ENCODE results near the gene E2F6. TPM values are rescaled to one million over a fixed set of nuclear protein-coding genes. Genes with fewer than 3 reads are reported as not detected.

The E2F6 gene
- total and polyA plus RNA-seq, 2 of the 13 experiments (the other 11 are each of a cell fraction or from before 2014, with no cell fraction given): 27.3 to 36.0 TPM

DNA sequence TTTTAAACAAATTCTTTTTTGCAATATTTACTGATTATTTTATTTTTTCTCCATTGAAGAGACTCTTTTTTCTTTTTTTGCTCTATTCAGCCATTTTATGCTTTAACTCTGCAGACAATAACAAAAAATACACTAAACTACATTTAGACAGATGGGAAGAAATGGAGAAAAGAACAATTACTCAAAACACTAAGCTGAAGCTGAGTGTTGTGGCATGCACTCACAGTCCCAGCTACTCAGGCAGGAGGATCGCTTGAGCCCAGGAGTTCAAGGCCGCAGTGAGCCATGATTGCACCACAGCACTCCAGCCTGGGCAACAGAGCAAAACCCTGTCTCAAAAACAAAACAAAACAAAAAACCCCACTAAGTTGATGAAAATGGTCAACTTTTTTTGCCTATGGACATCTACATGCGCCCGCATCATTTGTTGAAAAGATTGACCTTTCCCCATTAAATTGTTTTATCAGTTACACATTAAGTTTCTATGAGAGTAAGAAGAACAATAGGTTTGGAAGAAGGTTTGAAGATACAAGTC lies 43.0 kb downstream of the E2F6 start (continued):
- TF ChIP-seq, protein P1, sequence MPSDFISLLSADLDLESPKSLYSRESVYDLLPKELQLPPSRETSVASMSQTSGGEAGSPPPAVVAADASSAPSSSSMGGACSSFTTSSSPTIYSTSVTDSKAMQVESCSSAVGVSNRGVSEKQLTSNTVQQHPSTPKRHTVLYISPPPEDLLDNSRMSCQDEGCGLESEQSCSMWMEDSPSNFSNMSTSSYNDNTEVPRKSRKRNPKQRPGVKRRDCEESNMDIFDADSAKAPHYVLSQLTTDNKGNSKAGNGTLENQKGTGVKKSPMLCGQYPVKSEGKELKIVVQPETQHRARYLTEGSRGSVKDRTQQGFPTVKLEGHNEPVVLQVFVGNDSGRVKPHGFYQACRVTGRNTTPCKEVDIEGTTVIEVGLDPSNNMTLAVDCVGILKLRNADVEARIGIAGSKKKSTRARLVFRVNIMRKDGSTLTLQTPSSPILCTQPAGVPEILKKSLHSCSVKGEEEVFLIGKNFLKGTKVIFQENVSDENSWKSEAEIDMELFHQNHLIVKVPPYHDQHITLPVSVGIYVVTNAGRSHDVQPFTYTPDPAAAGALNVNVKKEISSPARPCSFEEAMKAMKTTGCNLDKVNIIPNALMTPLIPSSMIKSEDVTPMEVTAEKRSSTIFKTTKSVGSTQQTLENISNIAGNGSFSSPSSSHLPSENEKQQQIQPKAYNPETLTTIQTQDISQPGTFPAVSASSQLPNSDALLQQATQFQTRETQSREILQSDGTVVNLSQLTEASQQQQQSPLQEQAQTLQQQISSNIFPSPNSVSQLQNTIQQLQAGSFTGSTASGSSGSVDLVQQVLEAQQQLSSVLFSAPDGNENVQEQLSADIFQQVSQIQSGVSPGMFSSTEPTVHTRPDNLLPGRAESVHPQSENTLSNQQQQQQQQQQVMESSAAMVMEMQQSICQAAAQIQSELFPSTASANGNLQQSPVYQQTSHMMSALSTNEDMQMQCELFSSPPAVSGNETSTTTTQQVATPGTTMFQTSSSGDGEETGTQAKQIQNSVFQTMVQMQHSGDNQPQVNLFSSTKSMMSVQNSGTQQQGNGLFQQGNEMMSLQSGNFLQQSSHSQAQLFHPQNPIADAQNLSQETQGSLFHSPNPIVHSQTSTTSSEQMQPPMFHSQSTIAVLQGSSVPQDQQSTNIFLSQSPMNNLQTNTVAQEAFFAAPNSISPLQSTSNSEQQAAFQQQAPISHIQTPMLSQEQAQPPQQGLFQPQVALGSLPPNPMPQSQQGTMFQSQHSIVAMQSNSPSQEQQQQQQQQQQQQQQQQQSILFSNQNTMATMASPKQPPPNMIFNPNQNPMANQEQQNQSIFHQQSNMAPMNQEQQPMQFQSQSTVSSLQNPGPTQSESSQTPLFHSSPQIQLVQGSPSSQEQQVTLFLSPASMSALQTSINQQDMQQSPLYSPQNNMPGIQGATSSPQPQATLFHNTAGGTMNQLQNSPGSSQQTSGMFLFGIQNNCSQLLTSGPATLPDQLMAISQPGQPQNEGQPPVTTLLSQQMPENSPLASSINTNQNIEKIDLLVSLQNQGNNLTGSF (CRISPR knock-in tag; IDR thresholded peaks at IDR 0.05): no peak
- no peak; the same call in 1 of the 2 replicates for TF ChIP-seq NFIC (IDR thresholded peaks at IDR 0.05; ENCODE audit: low read length)
- TF ChIP-seq, protein P2, sequence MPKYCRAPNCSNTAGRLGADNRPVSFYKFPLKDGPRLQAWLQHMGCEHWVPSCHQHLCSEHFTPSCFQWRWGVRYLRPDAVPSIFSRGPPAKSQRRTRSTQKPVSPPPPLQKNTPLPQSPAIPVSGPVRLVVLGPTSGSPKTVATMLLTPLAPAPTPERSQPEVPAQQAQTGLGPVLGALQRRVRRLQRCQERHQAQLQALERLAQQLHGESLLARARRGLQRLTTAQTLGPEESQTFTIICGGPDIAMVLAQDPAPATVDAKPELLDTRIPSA (CRISPR knock-in tag; IDR thresholded peaks at IDR 0.05; ENCODE audit: borderline replicate concordance): no peak
- TF ChIP-seq NFKBIZ (CRISPR knock-in tag; IDR thresholded peaks at IDR 0.05): 0 out of 2 replicates have a peak, but pooled peaks have one; percentile 40
- TF ChIP-seq ZNF44 (CRISPR knock-in tag; IDR thresholded peaks at IDR 0.05): no peak
- no peak for TF ChIP-seq NFE2 (CRISPR knock-in tag; IDR thresholded peaks at IDR 0.05)
- TF ChIP-seq, protein P3, sequence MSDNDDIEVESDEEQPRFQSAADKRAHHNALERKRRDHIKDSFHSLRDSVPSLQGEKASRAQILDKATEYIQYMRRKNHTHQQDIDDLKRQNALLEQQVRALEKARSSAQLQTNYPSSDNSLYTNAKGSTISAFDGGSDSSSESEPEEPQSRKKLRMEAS (IDR thresholded peaks at IDR 0.05): no peak
- TF ChIP-seq, protein P4, sequence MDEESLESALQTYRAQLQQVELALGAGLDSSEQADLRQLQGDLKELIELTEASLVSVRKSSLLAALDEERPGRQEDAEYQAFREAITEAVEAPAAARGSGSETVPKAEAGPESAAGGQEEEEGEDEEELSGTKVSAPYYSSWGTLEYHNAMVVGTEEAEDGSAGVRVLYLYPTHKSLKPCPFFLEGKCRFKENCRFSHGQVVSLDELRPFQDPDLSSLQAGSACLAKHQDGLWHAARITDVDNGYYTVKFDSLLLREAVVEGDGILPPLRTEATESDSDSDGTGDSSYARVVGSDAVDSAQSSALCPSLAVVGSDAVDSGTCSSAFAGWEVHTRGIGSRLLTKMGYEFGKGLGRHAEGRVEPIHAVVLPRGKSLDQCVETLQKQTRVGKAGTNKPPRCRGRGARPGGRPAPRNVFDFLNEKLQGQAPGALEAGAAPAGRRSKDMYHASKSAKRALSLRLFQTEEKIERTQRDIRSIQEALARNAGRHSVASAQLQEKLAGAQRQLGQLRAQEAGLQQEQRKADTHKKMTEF (CRISPR knock-in tag; IDR thresholded peaks at IDR 0.05): peak; percentile 77
- TF ChIP-seq, protein P5, sequence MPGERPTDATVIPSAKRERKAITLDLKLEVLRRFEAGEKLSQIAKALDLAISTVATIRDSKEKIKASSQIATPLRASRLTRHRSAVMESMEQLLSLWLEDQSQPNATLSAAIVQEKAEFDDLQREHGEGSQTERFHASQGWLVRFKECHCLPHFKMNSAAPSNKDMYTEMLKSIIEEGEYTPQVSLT (CRISPR knock-in tag; IDR thresholded peaks at IDR 0.05; ENCODE audit: borderline replicate concordance, low read depth): no peak
- TF ChIP-seq, protein P6, sequence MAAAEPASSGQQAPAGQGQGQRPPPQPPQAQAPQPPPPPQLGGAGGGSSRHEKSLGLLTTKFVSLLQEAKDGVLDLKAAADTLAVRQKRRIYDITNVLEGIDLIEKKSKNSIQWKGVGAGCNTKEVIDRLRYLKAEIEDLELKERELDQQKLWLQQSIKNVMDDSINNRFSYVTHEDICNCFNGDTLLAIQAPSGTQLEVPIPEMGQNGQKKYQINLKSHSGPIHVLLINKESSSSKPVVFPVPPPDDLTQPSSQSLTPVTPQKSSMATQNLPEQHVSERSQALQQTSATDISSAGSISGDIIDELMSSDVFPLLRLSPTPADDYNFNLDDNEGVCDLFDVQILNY (CRISPR knock-in tag; conservative IDR thresholded peaks at IDR 0.05): no peak
- no peak for TF ChIP-seq ZNF441 (CRISPR knock-in tag; IDR thresholded peaks at IDR 0.05; ENCODE audit: borderline replicate concordance)
- no peak for TF ChIP-seq YEATS4 (CRISPR knock-in tag; IDR thresholded peaks at IDR 0.05; ENCODE audit: borderline replicate concordance)
- TF ChIP-seq ZNF557 (CRISPR knock-in tag; IDR thresholded peaks at IDR 0.05): no peak
- TF ChIP-seq, protein P7, sequence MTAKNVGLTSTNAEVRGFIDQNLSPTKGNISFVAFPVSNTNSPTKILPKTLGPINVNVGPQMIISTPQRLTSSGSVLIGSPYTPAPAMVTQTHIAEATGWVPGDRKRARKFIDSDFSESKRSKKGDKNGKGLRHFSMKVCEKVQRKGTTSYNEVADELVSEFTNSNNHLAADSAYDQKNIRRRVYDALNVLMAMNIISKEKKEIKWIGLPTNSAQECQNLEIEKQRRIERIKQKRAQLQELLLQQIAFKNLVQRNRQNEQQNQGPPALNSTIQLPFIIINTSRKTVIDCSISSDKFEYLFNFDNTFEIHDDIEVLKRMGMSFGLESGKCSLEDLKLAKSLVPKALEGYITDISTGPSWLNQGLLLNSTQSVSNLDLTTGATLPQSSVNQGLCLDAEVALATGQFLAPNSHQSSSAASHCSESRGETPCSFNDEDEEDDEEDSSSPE (CRISPR knock-in tag; IDR thresholded peaks at IDR 0.05): no peak
- no peak for TF ChIP-seq ZFP36L2 (CRISPR knock-in tag; IDR thresholded peaks at IDR 0.05)
- TF ChIP-seq KLF13 (CRISPR knock-in tag; IDR thresholded peaks at IDR 0.05): no peak
- TF ChIP-seq ZSCAN22 (CRISPR knock-in tag; IDR thresholded peaks at IDR 0.05): no peak
- TF ChIP-seq SRF (IDR thresholded peaks at IDR 0.05; ENCODE audit: low read depth, low read length): no peak
- no peak for TF ChIP-seq WIZ (CRISPR knock-in tag; IDR thresholded peaks at IDR 0.05)
- TF ChIP-seq, protein P8, sequence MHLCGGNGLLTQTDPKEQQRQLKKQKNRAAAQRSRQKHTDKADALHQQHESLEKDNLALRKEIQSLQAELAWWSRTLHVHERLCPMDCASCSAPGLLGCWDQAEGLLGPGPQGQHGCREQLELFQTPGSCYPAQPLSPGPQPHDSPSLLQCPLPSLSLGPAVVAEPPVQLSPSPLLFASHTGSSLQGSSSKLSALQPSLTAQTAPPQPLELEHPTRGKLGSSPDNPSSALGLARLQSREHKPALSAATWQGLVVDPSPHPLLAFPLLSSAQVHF (CRISPR knock-in tag; IDR thresholded peaks at IDR 0.05): no peak

All from HepG2 (cell line).